Measurements from ENCODE around the gene TBL1X. TPM values are rescaled to one million over a fixed set of nuclear protein-coding genes. Genes with fewer than 3 reads are reported as not detected.

The TBL1X gene
- total and polyA plus RNA-seq, 2 of the 4 experiments (the other 2 are of a cell fraction), result 16.2 to 20.8 TPM

DNA sequence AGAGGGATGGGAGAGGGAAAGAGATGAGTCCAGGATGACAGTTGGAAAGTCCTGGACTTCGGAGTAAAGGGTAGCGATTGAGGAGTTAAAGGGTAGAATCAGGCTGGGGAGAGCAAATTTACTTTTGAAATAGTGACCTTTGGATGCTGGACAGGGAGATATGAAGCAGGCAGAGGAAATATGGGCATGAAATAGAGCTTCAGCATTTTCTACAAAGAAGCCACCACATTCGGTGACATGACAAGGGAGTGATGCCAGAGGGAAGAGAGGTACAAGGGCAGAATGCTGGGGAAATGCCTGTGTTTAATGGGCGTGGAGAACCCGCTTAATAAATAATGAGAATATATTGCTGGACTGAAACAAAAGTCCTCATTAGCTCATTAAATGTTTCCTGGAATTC is 92.7 kb downstream of the TBL1X start:
- no peak overlapping the region for H3K4me3 ChIP-seq (ENCODE audit: insufficient read depth, low read depth, low read length)
- no peak overlapping the region for H2AFZ ChIP-seq (replicated peaks; ENCODE audit: low read length, poor library complexity)
- no peak overlapping the region for H2AK5ac ChIP-seq (ENCODE audit: low read depth, low read length)
- dilution Hi-C loops (cut with HindIII; ENCODE audit: low sequenced_read_pairs, unreplicated experiment), result no loop called here
- no peak overlapping the region for H2AK9ac ChIP-seq (replicated peaks; ENCODE audit: low read depth, low read length, poor library complexity)
- no peak overlapping the region for H3K9ac ChIP-seq (ENCODE audit: low read depth, low read length)
- no peak overlapping the region for H3K4ac ChIP-seq (ENCODE audit: low read depth, low read length)
- H4K91ac ChIP-seq (ENCODE audit: insufficient read depth, low read depth, low read length), result no peak overlapping the region
- H2BK5ac ChIP-seq (ENCODE audit: low read depth, low read length, poor library complexity, severe bottlenecking), result no peak overlapping the region
- H3K9me3 ChIP-seq (ENCODE audit: control insufficient read depth, insufficient read depth, low read length), result peaks cover 2% of the 10 kb centered on the region; the same call in 1 of the 2 replicates
- H4K8ac ChIP-seq (ENCODE audit: low read depth in 2 of 2, low read length in 2 of 2), result no peak overlapping the region
- no peaks in the 10 kb centered on the region for H3K27me3 ChIP-seq (ENCODE audit: control insufficient read depth, insufficient read depth, low read length)
- no peak for TF ChIP-seq POLR2A (IDR thresholded peaks at IDR 0.05; ENCODE audit: low read depth, low read length)
- no peak for TF ChIP-seq CEBPB (IDR thresholded peaks at IDR 0.05; ENCODE audit: low read depth, low read length)
- TF ChIP-seq NFE2L2 (IDR thresholded peaks at IDR 0.05; ENCODE audit: low read depth, low read length), result no peak
- TF ChIP-seq MXI1 (IDR thresholded peaks at IDR 0.05; ENCODE audit: borderline replicate concordance, low read depth, low read length), result no peak
- TF ChIP-seq BHLHE40 (IDR thresholded peaks at IDR 0.05; ENCODE audit: low read depth, low read length), result no peak
- TF ChIP-seq, protein P1, sequence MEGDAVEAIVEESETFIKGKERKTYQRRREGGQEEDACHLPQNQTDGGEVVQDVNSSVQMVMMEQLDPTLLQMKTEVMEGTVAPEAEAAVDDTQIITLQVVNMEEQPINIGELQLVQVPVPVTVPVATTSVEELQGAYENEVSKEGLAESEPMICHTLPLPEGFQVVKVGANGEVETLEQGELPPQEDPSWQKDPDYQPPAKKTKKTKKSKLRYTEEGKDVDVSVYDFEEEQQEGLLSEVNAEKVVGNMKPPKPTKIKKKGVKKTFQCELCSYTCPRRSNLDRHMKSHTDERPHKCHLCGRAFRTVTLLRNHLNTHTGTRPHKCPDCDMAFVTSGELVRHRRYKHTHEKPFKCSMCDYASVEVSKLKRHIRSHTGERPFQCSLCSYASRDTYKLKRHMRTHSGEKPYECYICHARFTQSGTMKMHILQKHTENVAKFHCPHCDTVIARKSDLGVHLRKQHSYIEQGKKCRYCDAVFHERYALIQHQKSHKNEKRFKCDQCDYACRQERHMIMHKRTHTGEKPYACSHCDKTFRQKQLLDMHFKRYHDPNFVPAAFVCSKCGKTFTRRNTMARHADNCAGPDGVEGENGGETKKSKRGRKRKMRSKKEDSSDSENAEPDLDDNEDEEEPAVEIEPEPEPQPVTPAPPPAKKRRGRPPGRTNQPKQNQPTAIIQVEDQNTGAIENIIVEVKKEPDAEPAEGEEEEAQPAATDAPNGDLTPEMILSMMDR (conservative IDR thresholded peaks at IDR 0.05; ENCODE audit: low read depth, low read length), result no peak
- TF ChIP-seq, protein P2, sequence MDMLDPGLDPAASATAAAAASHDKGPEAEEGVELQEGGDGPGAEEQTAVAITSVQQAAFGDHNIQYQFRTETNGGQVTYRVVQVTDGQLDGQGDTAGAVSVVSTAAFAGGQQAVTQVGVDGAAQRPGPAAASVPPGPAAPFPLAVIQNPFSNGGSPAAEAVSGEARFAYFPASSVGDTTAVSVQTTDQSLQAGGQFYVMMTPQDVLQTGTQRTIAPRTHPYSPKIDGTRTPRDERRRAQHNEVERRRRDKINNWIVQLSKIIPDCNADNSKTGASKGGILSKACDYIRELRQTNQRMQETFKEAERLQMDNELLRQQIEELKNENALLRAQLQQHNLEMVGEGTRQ (IDR thresholded peaks at IDR 0.05; ENCODE audit: low read depth, low read length), result no peak
- no peak for TF ChIP-seq MAZ (IDR thresholded peaks at IDR 0.05; ENCODE audit: borderline replicate concordance, low read depth, low read length)
- TF ChIP-seq CHD1 (IDR thresholded peaks at IDR 0.05; ENCODE audit: low read depth, low read length), result no peak
- TF ChIP-seq RCOR1 (IDR thresholded peaks at IDR 0.05; ENCODE audit: insufficient replicate concordance, low read length), result no peak
- TF ChIP-seq FOS (IDR thresholded peaks at IDR 0.05; ENCODE audit: low read depth, low read length), result no peak
- TF ChIP-seq RAD21 (IDR thresholded peaks at IDR 0.05; ENCODE audit: low read length), result no peak
- TF ChIP-seq SMC3 (IDR thresholded peaks at IDR 0.05; ENCODE audit: low read depth, low read length), result no peak
- TF ChIP-seq, protein P3, sequence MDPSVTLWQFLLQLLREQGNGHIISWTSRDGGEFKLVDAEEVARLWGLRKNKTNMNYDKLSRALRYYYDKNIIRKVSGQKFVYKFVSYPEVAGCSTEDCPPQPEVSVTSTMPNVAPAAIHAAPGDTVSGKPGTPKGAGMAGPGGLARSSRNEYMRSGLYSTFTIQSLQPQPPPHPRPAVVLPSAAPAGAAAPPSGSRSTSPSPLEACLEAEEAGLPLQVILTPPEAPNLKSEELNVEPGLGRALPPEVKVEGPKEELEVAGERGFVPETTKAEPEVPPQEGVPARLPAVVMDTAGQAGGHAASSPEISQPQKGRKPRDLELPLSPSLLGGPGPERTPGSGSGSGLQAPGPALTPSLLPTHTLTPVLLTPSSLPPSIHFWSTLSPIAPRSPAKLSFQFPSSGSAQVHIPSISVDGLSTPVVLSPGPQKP (IDR thresholded peaks at IDR 0.05; ENCODE audit: borderline replicate concordance, low read depth, low read length), result no peak
- TF ChIP-seq MAFK (IDR thresholded peaks at IDR 0.05; ENCODE audit: low read depth, low read length), result no peak
- no peak for TF ChIP-seq RFX5 (IDR thresholded peaks at IDR 0.05; ENCODE audit: low read depth, low read length)
- no peak overlapping the region for H3K27ac ChIP-seq (ENCODE audit: insufficient read depth, low read length)
- DNase-seq (no peak), ATAC-seq (ENCODE audit: low read depth) (no peak)
- POLR2A ChIA-PET (ENCODE audit: unreplicated experiment), result no interaction called here
- H3K79me1 ChIP-seq (ENCODE audit: low read depth in 1 of 2, low read length in 2 of 2), result peaks cover 6 to 51% of the 10 kb centered on the region in 2 experiments
- peaks cover 19% of the 10 kb centered on the region for H4K20me1 ChIP-seq (ENCODE audit: insufficient read depth, low read length)
- H3K36me3 ChIP-seq (ENCODE audit: control insufficient read depth, insufficient read depth, low read length), result no peaks in the 10 kb centered on the region; the same call in none of the 2 replicates
- CTCF ChIA-PET, result no interaction called here
- intact Hi-C loops (cut with micrococcal nuclease), result no loop called here
- H2BK20ac ChIP-seq (ENCODE audit: low read depth, low read length), result no peak overlapping the region
- H3K9me1 ChIP-seq (ENCODE audit: insufficient read depth, low read length), result 0 out of 2 replicates have a peak, but pooled peaks cover 3% of the 10 kb centered on the region
- BruUV-seq (replicated peaks), result no TSS peak
- WGBS, 2 experiments (ENCODE audit: extremely low coverage in 2 of 2, insufficient read length in 1 of 2), result 88% methylated on average over 2 of the region's 5 CpGs; no CpG with 5 or more reads in 1 of the 2 experiments
- H3K4me2 ChIP-seq (ENCODE audit: low read depth, low read length), result no peak overlapping the region
- H3K14ac ChIP-seq (replicated peaks; ENCODE audit: low read depth, low read length), result no peak overlapping the region
- H2BK15ac ChIP-seq (ENCODE audit: low read depth, low read length), result no peak overlapping the region
- no peak overlapping the region for H2BK120ac ChIP-seq (ENCODE audit: low read depth, low read length)
- in situ Hi-C loops (cut with MboI; ENCODE audit: low sequenced_read_pairs), result no loop called here
- no peak overlapping the region for H3K18ac ChIP-seq (ENCODE audit: low read depth, low read length)
- H4K5ac ChIP-seq (ENCODE audit: low read depth, low read length), result no peak overlapping the region
- peaks cover 3% of the 10 kb centered on the region; the same call in 1 of the 2 replicates for H3K4me1 ChIP-seq (ENCODE audit: control insufficient read depth, insufficient read depth, low read length)
- H3K56ac ChIP-seq (ENCODE audit: extremely low read depth, insufficient read depth, low read length), result no peak overlapping the region
- H3K23ac ChIP-seq (ENCODE audit: low read depth, low read length), result no peak overlapping the region

Measured in IMR-90 (cell line).